ENCODE measurements around the gene FAM118B.

The FAM118B gene

DNA sequence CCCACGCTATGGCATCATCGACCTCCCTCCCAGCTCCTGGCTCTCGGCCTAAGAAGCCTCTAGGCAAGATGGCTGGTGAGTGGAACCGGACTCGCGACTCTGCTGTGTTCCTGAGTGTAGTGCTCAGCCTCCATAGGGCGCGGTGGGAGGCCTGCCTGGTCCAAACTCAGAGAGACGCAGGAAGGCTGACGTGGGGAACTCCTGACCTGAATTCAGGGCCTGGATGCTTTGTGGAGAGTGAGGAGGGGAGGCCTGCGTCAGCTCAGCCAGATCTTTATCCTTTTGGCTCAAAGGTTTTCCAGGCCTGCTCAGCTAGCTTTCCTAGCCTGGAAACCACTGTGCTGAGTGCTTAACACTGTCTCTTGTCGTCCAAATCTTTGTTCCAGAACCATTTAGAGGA lies 79.3 kb downstream of the FAM118B start:
- Histone ChIP-seq H3K4me3 (ENCODE audit: low read depth, low read length, poor library complexity, severe bottlenecking) (no peak overlapping the region), H3K36me3 (ENCODE audit: insufficient read depth, low read length) (peaks cover 29% of the 10 kb centered on the region; the same call in 1 of the 2 replicates), H3K9me3 (ENCODE audit: low read length) (no peaks in the 10 kb centered on the region), H3K27me3 (ENCODE audit: insufficient read depth, low read length) (no peaks in the 10 kb centered on the region), H3K9ac (ENCODE audit: low read length) (no peak overlapping the region), H3K4me2 (ENCODE audit: low read length) (no peak overlapping the region), H3K4me1 (ENCODE audit: insufficient read depth, low read length, severe bottlenecking) (no peaks in the 10 kb centered on the region), H3F3A (ENCODE audit: insufficient read depth, low read length) (no peaks in the 10 kb centered on the region), H3K27ac (ENCODE audit: low read depth, low read length, poor library complexity, severe bottlenecking) (no peak overlapping the region), H3K9me2 (ENCODE audit: low read depth, low read length) (no peaks in the 10 kb centered on the region), H4K20me1 (ENCODE audit: insufficient read depth, low read length) (no peaks in the 10 kb centered on the region), H3K79me2 (ENCODE audit: insufficient read depth, low read length) (no peaks in the 10 kb centered on the region), H2AFZ (ENCODE audit: low read length) (no peak overlapping the region)
- no peak for TF ChIP-seq EZH2 (IDR thresholded peaks at IDR 0.05; ENCODE audit: borderline replicate concordance, low read length)
- TF ChIP-seq, protein P1, sequence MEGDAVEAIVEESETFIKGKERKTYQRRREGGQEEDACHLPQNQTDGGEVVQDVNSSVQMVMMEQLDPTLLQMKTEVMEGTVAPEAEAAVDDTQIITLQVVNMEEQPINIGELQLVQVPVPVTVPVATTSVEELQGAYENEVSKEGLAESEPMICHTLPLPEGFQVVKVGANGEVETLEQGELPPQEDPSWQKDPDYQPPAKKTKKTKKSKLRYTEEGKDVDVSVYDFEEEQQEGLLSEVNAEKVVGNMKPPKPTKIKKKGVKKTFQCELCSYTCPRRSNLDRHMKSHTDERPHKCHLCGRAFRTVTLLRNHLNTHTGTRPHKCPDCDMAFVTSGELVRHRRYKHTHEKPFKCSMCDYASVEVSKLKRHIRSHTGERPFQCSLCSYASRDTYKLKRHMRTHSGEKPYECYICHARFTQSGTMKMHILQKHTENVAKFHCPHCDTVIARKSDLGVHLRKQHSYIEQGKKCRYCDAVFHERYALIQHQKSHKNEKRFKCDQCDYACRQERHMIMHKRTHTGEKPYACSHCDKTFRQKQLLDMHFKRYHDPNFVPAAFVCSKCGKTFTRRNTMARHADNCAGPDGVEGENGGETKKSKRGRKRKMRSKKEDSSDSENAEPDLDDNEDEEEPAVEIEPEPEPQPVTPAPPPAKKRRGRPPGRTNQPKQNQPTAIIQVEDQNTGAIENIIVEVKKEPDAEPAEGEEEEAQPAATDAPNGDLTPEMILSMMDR (IDR thresholded peaks at IDR 0.05; ENCODE audit: low read length): no peak

DNA sequence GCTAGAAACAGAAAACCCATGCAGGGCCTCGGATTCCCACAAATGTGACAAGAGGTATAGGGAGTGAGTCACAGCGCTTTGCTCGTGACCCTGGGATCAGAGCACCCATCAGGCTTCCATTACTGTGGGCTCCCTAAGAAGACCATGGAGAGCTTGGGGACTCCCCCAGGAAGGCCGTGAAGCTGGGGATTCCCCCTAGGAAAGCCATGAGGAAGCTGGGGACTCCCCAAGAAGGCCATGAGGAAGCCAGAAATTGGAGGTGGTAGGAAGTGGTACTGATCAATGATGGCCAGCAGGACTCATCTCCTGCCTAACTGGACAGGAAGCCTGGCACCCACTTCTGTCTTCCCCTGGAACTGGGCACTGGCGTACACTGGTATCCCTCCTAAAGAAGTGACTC lies 82.1 kb downstream of the FAM118B start:
- Histone ChIP-seq H3K4me3 (ENCODE audit: low read depth, low read length, poor library complexity, severe bottlenecking) (no peak overlapping the region), H4K20me1 (ENCODE audit: insufficient read depth, low read length) (no peaks in the 10 kb centered on the region), H3K4me2 (ENCODE audit: low read length) (no peak overlapping the region), H3K79me2 (ENCODE audit: insufficient read depth, low read length) (no peaks in the 10 kb centered on the region), H3K9me3 (ENCODE audit: low read length) (no peaks in the 10 kb centered on the region), H3K27ac (ENCODE audit: low read depth, low read length, poor library complexity, severe bottlenecking) (no peak overlapping the region), H3F3A (ENCODE audit: insufficient read depth, low read length) (no peaks in the 10 kb centered on the region), H3K9ac (ENCODE audit: low read length) (no peak overlapping the region), H3K36me3 (ENCODE audit: insufficient read depth, low read length) (peaks cover 26% of the 10 kb centered on the region; the same call in 1 of the 2 replicates), H3K27me3 (ENCODE audit: insufficient read depth, low read length) (no peaks in the 10 kb centered on the region), H2AFZ (ENCODE audit: low read length) (no peak overlapping the region), H3K9me2 (ENCODE audit: low read depth, low read length) (no peaks in the 10 kb centered on the region), H3K4me1 (ENCODE audit: insufficient read depth, low read length, severe bottlenecking) (no peaks in the 10 kb centered on the region)
- TF ChIP-seq EZH2 (IDR thresholded peaks at IDR 0.05; ENCODE audit: borderline replicate concordance, low read length): no peak
- TF ChIP-seq, protein P1 (IDR thresholded peaks at IDR 0.05; ENCODE audit: low read length): no peak

DNA sequence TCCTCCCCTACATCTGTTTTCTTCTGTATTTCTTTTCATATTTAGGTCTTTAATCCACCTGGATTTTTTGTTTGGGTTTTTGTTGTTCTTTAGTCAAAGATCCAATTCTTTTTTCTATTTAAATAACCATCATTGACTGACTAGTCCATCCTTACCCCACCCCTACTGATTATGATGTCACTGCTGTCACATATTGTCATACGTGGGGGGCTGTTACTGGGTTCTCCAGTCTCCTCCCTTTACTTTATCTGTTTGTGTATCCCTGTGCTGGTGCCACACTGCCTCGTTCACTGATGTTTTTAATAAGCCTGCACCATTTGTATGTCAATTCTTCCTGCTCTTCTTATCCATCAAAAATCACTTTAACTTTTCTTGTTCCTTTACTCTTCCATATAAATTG lies 85.4 kb downstream of the FAM118B start:
- Histone ChIP-seq H2AFZ (ENCODE audit: low read length) (no peak overlapping the region), H4K20me1 (ENCODE audit: insufficient read depth, low read length) (no peaks in the 10 kb centered on the region), H3K9me2 (ENCODE audit: low read depth, low read length) (no peaks in the 10 kb centered on the region), H3K4me3 (ENCODE audit: low read depth, low read length, poor library complexity, severe bottlenecking) (no peak overlapping the region), H3K4me2 (ENCODE audit: low read length) (no peak overlapping the region), H3K36me3 (ENCODE audit: insufficient read depth, low read length) (peaks cover 17% of the 10 kb centered on the region; the same call in 1 of the 2 replicates), H3K27me3 (ENCODE audit: insufficient read depth, low read length) (no peaks in the 10 kb centered on the region), H3K27ac (ENCODE audit: low read depth, low read length, poor library complexity, severe bottlenecking) (no peak overlapping the region), H3K4me1 (ENCODE audit: insufficient read depth, low read length, severe bottlenecking) (no peaks in the 10 kb centered on the region), H3F3A (ENCODE audit: insufficient read depth, low read length) (no peaks in the 10 kb centered on the region), H3K9me3 (ENCODE audit: low read length) (no peaks in the 10 kb centered on the region), H3K79me2 (ENCODE audit: insufficient read depth, low read length) (no peaks in the 10 kb centered on the region), H3K9ac (ENCODE audit: low read length) (no peak overlapping the region)
- no peak for TF ChIP-seq EZH2 (IDR thresholded peaks at IDR 0.05; ENCODE audit: borderline replicate concordance, low read length)
- TF ChIP-seq, protein P1 (IDR thresholded peaks at IDR 0.05; ENCODE audit: low read length): no peak
